GM23338 (cell line): ENCODE results near the gene DOCK7. TPM values are rescaled to one million over a fixed set of nuclear protein-coding genes. Genes with fewer than 3 reads are reported as not detected.

ENCODE experiments used
- ATAC-seq: fragments of 200-7000 bp; cut with Tn5 transposase; 3 replicates; pipeline ENCODE4 v1.9.1; 2020
- DNase-seq: peaks from one replicate; pipeline ENCODE4 v3.0.0-alpha.2; 2015; ENCODE audit warnings: low spot score
- H2AFZ ChIP-seq: fragments of 200-600 bp; sonication (generic); 2 replicates; pipeline ENCODE4 v1.8.0; 2016; ENCODE audit warnings: antibody characterized with exemption, mild to moderate bottlenecking, moderate library complexity
- H3F3A ChIP-seq: fragments of 200-600 bp; sonication (generic); replicated peaks from 2 replicates; pipeline ENCODE4 v1.8.0; 2017; ENCODE audit warnings: antibody characterized with exemption, mixed run types, low read depth
- H3K27ac ChIP-seq: fragments of 200-600 bp; sonication (generic); 2 replicates; pipeline ENCODE4 v1.6.1; 2016; ENCODE audit warnings: low read depth
- H3K27me3 ChIP-seq: fragments of 200-600 bp; sonication (generic); 2 replicates; pipeline ENCODE4 v1.8.0; 2016; ENCODE audit warnings: mild to moderate bottlenecking, mixed run types, moderate library complexity; ENCODE audit not compliant: insufficient read depth
- H3K36me3 ChIP-seq: fragments of 200-600 bp; sonication (generic); 2 replicates; pipeline ENCODE4 v1.8.0; 2016; ENCODE audit warnings: mild to moderate bottlenecking; ENCODE audit not compliant: insufficient read depth
- H3K4me1 ChIP-seq: fragments of 200-600 bp; sonication (generic); 2 replicates; pipeline ENCODE4 v1.8.0; 2016; ENCODE audit warnings: mild to moderate bottlenecking, moderate library complexity; ENCODE audit not compliant: insufficient read depth
- H3K4me2 ChIP-seq: fragments of 200-600 bp; sonication (generic); 2 replicates; pipeline ENCODE4 v1.7.1; 2017; ENCODE audit warnings: mixed run types
- H3K4me3 ChIP-seq: fragments of 200-600 bp; sonication (generic); 2 replicates; pipeline ENCODE4 v1.6.1; 2016; ENCODE audit warnings: mixed run types
- H3K79me2 ChIP-seq: fragments of 200-600 bp; sonication (generic); replicated peaks from 2 replicates; pipeline ENCODE4 v1.8.0; 2017; ENCODE audit warnings: mild to moderate bottlenecking; ENCODE audit not compliant: insufficient read depth
- H3K9me2 ChIP-seq: fragments of 200-600 bp; sonication (generic); 2 replicates; pipeline ENCODE4 v1.8.0; 2017; ENCODE audit not compliant: insufficient read depth
- H4K20me1 ChIP-seq: fragments of 200-600 bp; sonication (generic); replicated peaks from 2 replicates; pipeline ENCODE4 v1.8.0; 2017; ENCODE audit warnings: mild to moderate bottlenecking; ENCODE audit not compliant: insufficient read depth
- H3K27ac Mint-ChIP-seq: 2 replicates; pipeline ENCODE4 v1.8.0; 2020; ENCODE audit warnings: inconsistent platforms, mild to moderate bottlenecking, moderate library complexity, mixed read lengths
- H3K27me3 Mint-ChIP-seq: 3 replicates; pipeline ENCODE4 v1.8.0; 2022; ENCODE audit warnings: low read depth, mild to moderate bottlenecking, moderate library complexity, mixed read lengths, inconsistent platforms; ENCODE audit not compliant: insufficient read depth, poor library complexity
- H3K36me3 Mint-ChIP-seq: 3 replicates; pipeline ENCODE4 v1.8.0; 2021; ENCODE audit warnings: low read depth, mild to moderate bottlenecking, inconsistent platforms, moderate library complexity, mixed read lengths
- H3K4me1 Mint-ChIP-seq: 3 replicates; pipeline ENCODE4 v1.8.0; 2020; ENCODE audit warnings: mild to moderate bottlenecking, inconsistent platforms, mixed read lengths
- H3K4me3 Mint-ChIP-seq: 3 replicates; pipeline ENCODE4 v1.8.0; 2021; ENCODE audit warnings: moderate library complexity, mild to moderate bottlenecking, inconsistent platforms, mixed read lengths
- H3K9me3 Mint-ChIP-seq: 3 replicates; pipeline ENCODE4 v1.8.0; 2020; ENCODE audit warnings: moderate library complexity, mild to moderate bottlenecking, inconsistent platforms, mixed read lengths
- CREB1 ChIP-seq: fragments of 250-450 bp; sonication (Bioruptor Pico); IDR thresholded peaks from 2 replicates; pipeline ENCODE4 v1.5.0; 2020; ENCODE audit warnings: low read depth, mild to moderate bottlenecking, moderate library complexity
- CTCF ChIP-seq, 2 experiments: fragments of 200-600 bp in 1 of 2; sonication (generic) in 1 of 2; conservative IDR thresholded peaks; 2 replicates each; pipeline versions ENCODE4 v1.5.1 to v1.6.1; 2016 to 2017; ENCODE audit warnings: antibody characterized with exemption in 2 of 2, low read depth in 2 of 2, mild to moderate bottlenecking in 2 of 2, moderate library complexity in 1 of 2
- ETS1 ChIP-seq: IDR thresholded peaks from 2 replicates; pipeline ENCODE4 v1.6.1; 2016; ENCODE audit warnings: antibody characterized with exemption
- EZH2 ChIP-seq: fragments of 200-600 bp; sonication (generic); IDR thresholded peaks from one replicate; pipeline ENCODE4 v1.8.0; 2017; ENCODE audit warnings: antibody characterized with exemption, mild to moderate bottlenecking, low read depth; ENCODE audit not compliant: unreplicated experiment
- EZH2phosphoT487 ChIP-seq: fragments of 200-600 bp; sonication (generic); IDR thresholded peaks from one replicate; pipeline ENCODE4 v1.8.1; 2018; ENCODE audit warnings: antibody characterized with exemption; ENCODE audit not compliant: unreplicated experiment
- JUNB ChIP-seq: IDR thresholded peaks from one replicate; pipeline ENCODE4 v1.6.1; 2016; ENCODE audit warnings: antibody characterized with exemption; ENCODE audit not compliant: unreplicated experiment
- NANOG ChIP-seq: IDR thresholded peaks from 2 replicates; pipeline ENCODE4 v1.6.1; 2016; ENCODE audit warnings: antibody characterized with exemption, borderline replicate concordance
- POLR2AphosphoS5 ChIP-seq: IDR thresholded peaks from 2 replicates; pipeline ENCODE4 v1.6.1; 2016; ENCODE audit warnings: antibody characterized with exemption, low read depth
- REST ChIP-seq: IDR thresholded peaks from one replicate; pipeline ENCODE4 v1.6.1; 2018; ENCODE audit warnings: antibody characterized with exemption; ENCODE audit not compliant: unreplicated experiment
- STAT1 ChIP-seq: IDR thresholded peaks from one replicate; pipeline ENCODE4 v1.6.1; 2016; ENCODE audit warnings: antibody characterized with exemption; ENCODE audit not compliant: unreplicated experiment
- ZNF114 ChIP-seq: fragments of 250-450 bp; sonication (Bioruptor Pico); IDR thresholded peaks from 2 replicates; pipeline ENCODE4 v1.5.0; 2020; ENCODE audit warnings: mild to moderate bottlenecking, moderate library complexity
- ZNF331 ChIP-seq: fragments of 250-450 bp; sonication (Bioruptor Pico); IDR thresholded peaks from 2 replicates; pipeline ENCODE4 v1.5.0; 2020; ENCODE audit warnings: low read depth, mild to moderate bottlenecking, moderate library complexity
- ZNF462 ChIP-seq: fragments of 250-450 bp; sonication (Bioruptor Pico); IDR thresholded peaks from 2 replicates; pipeline ENCODE4 v1.5.0; 2020; ENCODE audit warnings: mild to moderate bottlenecking, moderate library complexity
- polyA plus RNA-seq: library from polyadenylated mRNA; unstranded; fragments of >200 nt; fragmentation: Nextera tagmentation; extraction: Ambion mirVana; gene quantifications from 2 replicates; pipeline ENCODE4 v1.2.1, GENCODE V29; 2016
- total RNA-seq: library from RNA; depleted of rRNA; stranded (reverse); fragments of >200 nt; shearing (Covaris generic); gene quantifications from 2 replicates; pipeline ENCODE4 v1.2.3, GENCODE V29; 2014

The DOCK7 gene
- total and polyA plus RNA-seq, 2 experiments from 2014 or later = 20.5 to 37.3 TPM

GRCh38 chr1:62643283-62643682 is 44.9 kb downstream of the DOCK7 start:
- Mint-ChIP-seq H3K36me3 (peaks cover 41% of the 10 kb centered on the region), H3K27me3 (no peaks in the 10 kb centered on the region), H3K4me3 (no peak overlapping the region), H3K9me3 (no peaks in the 10 kb centered on the region), H3K4me1 (no peaks in the 10 kb centered on the region; the same call in 2 of the 3 replicates), H3K27ac (no peak overlapping the region)
- no peaks in the 10 kb centered on the region for H4K20me1 ChIP-seq
- H3K4me2 ChIP-seq = no peak overlapping the region
- no peak overlapping the region for H3K4me3 ChIP-seq
- H3K27ac ChIP-seq = no peak overlapping the region
- H3K4me1 ChIP-seq = no peaks in the 10 kb centered on the region
- no peaks in the 10 kb centered on the region for H3K27me3 ChIP-seq
- no peaks in the 10 kb centered on the region for H3F3A ChIP-seq
- DNase-seq (no peak), ATAC-seq (no peak)
- no peaks in the 10 kb centered on the region for H3K9me2 ChIP-seq
- H2AFZ ChIP-seq = no peak overlapping the region
- no peaks in the 10 kb centered on the region for H3K79me2 ChIP-seq
- TF ChIP-seq CTCF (conservative IDR thresholded peaks at IDR 0.05; ENCODE audit: low read depth in 2 of 2) (no peak), ZNF331 (CRISPR knock-in tag) (no peak), ETS1 (no peak), ZNF462 (CRISPR knock-in tag) (no peak), EZH2 (no peak), STAT1 (no peak), REST (no peak), EZH2phosphoT487 (no peak), NANOG (no peak), POLR2AphosphoS5 (no peak), CREB1 (CRISPR knock-in tag) (no peak), ZNF114 (CRISPR knock-in tag) (no peak), JUNB (no peak)
- H3K36me3 ChIP-seq = no peaks in the 10 kb centered on the region
